ENCODE measurements around the gene RNF40. TPM values are rescaled to one million over a fixed set of nuclear protein-coding genes. Genes with fewer than 3 reads are reported as not detected.

The RNF40 gene
- total RNA-seq, 1 experiment from 2014 or later, result 90.3 TPM

DNA sequence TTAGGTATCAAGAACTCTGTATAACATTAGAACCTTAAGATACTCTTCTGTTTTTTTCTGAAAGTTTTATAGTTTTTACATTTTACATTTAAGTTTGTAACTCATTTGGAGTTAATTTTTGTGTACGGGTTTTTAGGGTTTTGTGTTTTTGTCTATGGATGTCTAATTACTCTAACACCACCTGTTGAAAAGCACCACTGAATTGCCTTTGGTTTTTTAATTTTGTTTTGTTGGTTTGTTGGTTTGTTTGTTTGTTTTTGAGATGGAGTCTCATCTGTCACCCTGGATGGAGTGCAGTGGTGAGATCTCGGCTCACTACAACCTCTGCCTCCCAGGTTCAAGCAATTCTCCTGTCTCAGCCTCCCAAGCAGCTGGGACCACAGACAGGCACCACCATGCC, 54.6 kb downstream of the RNF40 start:
- Histone ChIP-seq H3K9me3 (ENCODE audit: control insufficient read depth in 1 of 2, insufficient read depth in 1 of 2, low read depth in 1 of 2, low read length in 2 of 2) (no peaks in the 10 kb centered on the region), H4K20me1 (ENCODE audit: insufficient read depth) (no peaks in the 10 kb centered on the region), H3K36me3 (ENCODE audit: control insufficient read depth in 1 of 2, insufficient read depth in 2 of 2, low read length in 2 of 2) (no peaks in the 10 kb centered on the region), H3K27ac (ENCODE audit: low read depth, low read length) (no peak overlapping the region), H3K79me2 (ENCODE audit: insufficient read depth, low read length) (no peaks in the 10 kb centered on the region), H3K4me2 (ENCODE audit: low read length) (no peak overlapping the region), H3K4me1 (ENCODE audit: control insufficient read depth in 1 of 2, insufficient read depth in 2 of 2, low read length in 2 of 2) (peaks cover 10 to 16% of the 10 kb centered on the region in 2 experiments), H3K9ac (ENCODE audit: low read length) (no peak overlapping the region), H3K27me3 (ENCODE audit: insufficient read depth, low read length) (no peaks in the 10 kb centered on the region), H2AFZ (ENCODE audit: low read depth, low read length, poor library complexity, severe bottlenecking) (no peak overlapping the region), H3K9me2 (ENCODE audit: insufficient read depth) (no peaks in the 10 kb centered on the region), H3K4me3 (replicated peaks in 1 of 2; ENCODE audit: low read depth in 1 of 2, low read length in 2 of 2) (no peak overlapping the region)
- RAD21 ChIA-PET (ENCODE audit: low non-redundant PET in 1 of 2, low total read pairs in 2 of 2, uncharacterized antibody in 2 of 2, unreplicated experiment in 2 of 2), result no interaction called here
- no peak for TF ChIP-seq TCF7L2 (IDR thresholded peaks at IDR 0.05; ENCODE audit: borderline replicate concordance, extremely low read depth, insufficient read depth, insufficient read length)
- TF ChIP-seq EZH2phosphoT487 (IDR thresholded peaks at IDR 0.05; ENCODE audit: borderline replicate concordance), result no peak
- TF ChIP-seq JUND (IDR thresholded peaks at IDR 0.05), result no peak
- no peak for TF ChIP-seq ZNF274 (IDR thresholded peaks at IDR 0.05; ENCODE audit: low read depth, low read length)
- TF ChIP-seq, protein P1, sequence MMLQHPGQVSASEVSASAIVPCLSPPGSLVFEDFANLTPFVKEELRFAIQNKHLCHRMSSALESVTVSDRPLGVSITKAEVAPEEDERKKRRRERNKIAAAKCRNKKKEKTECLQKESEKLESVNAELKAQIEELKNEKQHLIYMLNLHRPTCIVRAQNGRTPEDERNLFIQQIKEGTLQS (IDR thresholded peaks at IDR 0.05), result no peak
- no peak for TF ChIP-seq FOSL1 (IDR thresholded peaks at IDR 0.05; ENCODE audit: low read depth)
- TF ChIP-seq, protein P2, sequence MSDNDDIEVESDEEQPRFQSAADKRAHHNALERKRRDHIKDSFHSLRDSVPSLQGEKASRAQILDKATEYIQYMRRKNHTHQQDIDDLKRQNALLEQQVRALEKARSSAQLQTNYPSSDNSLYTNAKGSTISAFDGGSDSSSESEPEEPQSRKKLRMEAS (IDR thresholded peaks at IDR 0.05), result no peak
- TF ChIP-seq EGR1 (IDR thresholded peaks at IDR 0.05; ENCODE audit: low read depth), result no peak
- no peak for TF ChIP-seq CBX3 (IDR thresholded peaks at IDR 0.05; ENCODE audit: low read depth)
- TF ChIP-seq, protein P3, sequence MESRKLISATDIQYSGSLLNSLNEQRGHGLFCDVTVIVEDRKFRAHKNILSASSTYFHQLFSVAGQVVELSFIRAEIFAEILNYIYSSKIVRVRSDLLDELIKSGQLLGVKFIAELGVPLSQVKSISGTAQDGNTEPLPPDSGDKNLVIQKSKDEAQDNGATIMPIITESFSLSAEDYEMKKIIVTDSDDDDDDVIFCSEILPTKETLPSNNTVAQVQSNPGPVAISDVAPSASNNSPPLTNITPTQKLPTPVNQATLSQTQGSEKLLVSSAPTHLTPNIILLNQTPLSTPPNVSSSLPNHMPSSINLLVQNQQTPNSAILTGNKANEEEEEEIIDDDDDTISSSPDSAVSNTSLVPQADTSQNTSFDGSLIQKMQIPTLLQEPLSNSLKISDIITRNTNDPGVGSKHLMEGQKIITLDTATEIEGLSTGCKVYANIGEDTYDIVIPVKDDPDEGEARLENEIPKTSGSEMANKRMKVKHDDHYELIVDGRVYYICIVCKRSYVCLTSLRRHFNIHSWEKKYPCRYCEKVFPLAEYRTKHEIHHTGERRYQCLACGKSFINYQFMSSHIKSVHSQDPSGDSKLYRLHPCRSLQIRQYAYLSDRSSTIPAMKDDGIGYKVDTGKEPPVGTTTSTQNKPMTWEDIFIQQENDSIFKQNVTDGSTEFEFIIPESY (IDR thresholded peaks at IDR 0.05; ENCODE audit: extremely low read depth, insufficient replicate concordance, low read length), result no peak
- TF ChIP-seq POLR2A (IDR thresholded peaks at IDR 0.05; ENCODE audit: borderline replicate concordance, extremely low read depth, insufficient read depth, insufficient read length), result no peak
- TF ChIP-seq POLR2AphosphoS5 (IDR thresholded peaks at IDR 0.05; ENCODE audit: low read depth, low read length), result no peak
- TF ChIP-seq ELF1 (IDR thresholded peaks at IDR 0.05; ENCODE audit: borderline replicate concordance, low read depth), result no peak
- no peak for TF ChIP-seq CEBPB (IDR thresholded peaks at IDR 0.05; ENCODE audit: low read depth)
- DNase-seq (ENCODE audit: low read depth, low spot score), result no peak
- CTCF ChIA-PET, result no interaction called here
- intact Hi-C loops (cut with micrococcal nuclease), result loop anchor here (5.0 kb wide), 1 partner anchor 36 kb away; no protein-coding TSS in a partner anchor
- ATAC-seq, result no peak
- no TSS peak for BruUV-seq (replicated peaks)
- POLR2A ChIA-PET, result no interaction called here
